Loucy (cell line): ENCODE measurements around the gene TARBP2.

Source experiments
- H2AFZ ChIP-seq: fragments of 200-600 bp; sonication (generic); 2 replicates; pipeline ENCODE4 v1.6.0; 2016; ENCODE audit warnings: antibody characterized with exemption, mild to moderate bottlenecking, low read length, moderate library complexity
- H3F3A ChIP-seq: fragments of 200-600 bp; 2 replicates; pipeline ENCODE4 v1.6.0; 2016; ENCODE audit warnings: antibody characterized with exemption, low read depth, mild to moderate bottlenecking
- H3K27me3 ChIP-seq: fragments of 200-600 bp; sonication (generic); 2 replicates; pipeline ENCODE4 v1.6.1; 2014; ENCODE audit warnings: low read length, mild to moderate bottlenecking; ENCODE audit not compliant: insufficient read depth, poor library complexity, severe bottlenecking
- H3K36me3 ChIP-seq: fragments of 200-600 bp; sonication (generic); 2 replicates; pipeline ENCODE4 v1.6.1; 2016; ENCODE audit warnings: low read length; ENCODE audit not compliant: insufficient read depth
- H3K4me1 ChIP-seq: fragments of 200-600 bp; sonication (generic); 2 replicates; pipeline ENCODE4 v1.5.1; 2014; ENCODE audit warnings: low read length, mild to moderate bottlenecking; ENCODE audit not compliant: insufficient read depth, poor library complexity, severe bottlenecking
- H3K4me2 ChIP-seq: fragments of 200-600 bp; sonication (generic); 2 replicates; pipeline ENCODE4 v1.6.0; 2014; ENCODE audit warnings: antibody characterized with exemption, low read length, low read depth, mild to moderate bottlenecking; ENCODE audit not compliant: poor library complexity, severe bottlenecking
- H3K4me3 ChIP-seq: fragments of 200-600 bp; sonication (generic); 2 replicates; pipeline ENCODE4 v1.5.1; 2014; ENCODE audit warnings: low read length, mild to moderate bottlenecking, mixed read lengths; ENCODE audit not compliant: poor library complexity, severe bottlenecking
- H3K79me2 ChIP-seq: fragments of 200-600 bp; sonication (generic); 2 replicates; pipeline ENCODE4 v1.6.1; 2014; ENCODE audit warnings: low read length; ENCODE audit not compliant: insufficient read depth
- H3K9ac ChIP-seq: fragments of 200-600 bp; sonication (generic); 2 replicates; pipeline ENCODE4 v1.6.0; 2014; ENCODE audit warnings: mild to moderate bottlenecking, low read depth, low read length, moderate library complexity; ENCODE audit not compliant: poor library complexity, severe bottlenecking
- H3K9me2 ChIP-seq: fragments of 200-600 bp; sonication (generic); replicated peaks from 2 replicates; pipeline ENCODE4 v1.6.1; 2016; ENCODE audit warnings: low read depth, low read length, mixed read lengths
- H3K9me3 ChIP-seq: fragments of 200-600 bp; sonication (generic); 2 replicates; pipeline ENCODE4 v1.6.1; 2014; ENCODE audit warnings: mild to moderate bottlenecking, antibody characterized with exemption, low read length, low read depth; ENCODE audit not compliant: insufficient read depth
- H4K20me1 ChIP-seq: fragments of 200-600 bp; sonication (generic); 2 replicates; pipeline ENCODE4 v1.6.0; 2014; ENCODE audit warnings: antibody characterized with exemption, low read length, mild to moderate bottlenecking; ENCODE audit not compliant: insufficient read depth, poor library complexity, severe bottlenecking
- EZH2phosphoT487 ChIP-seq: fragments of 200-600 bp; IDR thresholded peaks from 2 replicates; pipeline ENCODE4 v1.6.1; 2018; ENCODE audit warnings: antibody characterized with exemption, mild to moderate bottlenecking, moderate library complexity, borderline replicate concordance
- TF ChIP-seq, protein P1 (sequence below): fragments of 200-600 bp; sonication (generic); conservative IDR thresholded peaks from 2 replicates; pipeline ENCODE4 v1.5.1; 2014; ENCODE audit warnings: mild to moderate bottlenecking, antibody characterized with exemption, low read length

Gene TARBP2

GRCh38 chr12:53523131-53523530, 22.0 kb downstream of the TARBP2 start:
- Histone ChIP-seq H3K9ac (no peak overlapping the region), H3K27me3 (no peaks in the 10 kb centered on the region), H3K4me2 (no peak overlapping the region), H3K4me3 (no peak overlapping the region), H3K79me2 (no peaks in the 10 kb centered on the region), H3K9me3 (no peaks in the 10 kb centered on the region), H3K9me2 (no peaks in the 10 kb centered on the region), H3K4me1 (no peaks in the 10 kb centered on the region), H4K20me1 (no peaks in the 10 kb centered on the region), H3K36me3 (peaks cover 54% of the 10 kb centered on the region; the same call in 1 of the 2 replicates), H3F3A (no peaks in the 10 kb centered on the region), H2AFZ (no peak overlapping the region)
- TF ChIP-seq EZH2phosphoT487, result no peak
- TF ChIP-seq, protein P1, sequence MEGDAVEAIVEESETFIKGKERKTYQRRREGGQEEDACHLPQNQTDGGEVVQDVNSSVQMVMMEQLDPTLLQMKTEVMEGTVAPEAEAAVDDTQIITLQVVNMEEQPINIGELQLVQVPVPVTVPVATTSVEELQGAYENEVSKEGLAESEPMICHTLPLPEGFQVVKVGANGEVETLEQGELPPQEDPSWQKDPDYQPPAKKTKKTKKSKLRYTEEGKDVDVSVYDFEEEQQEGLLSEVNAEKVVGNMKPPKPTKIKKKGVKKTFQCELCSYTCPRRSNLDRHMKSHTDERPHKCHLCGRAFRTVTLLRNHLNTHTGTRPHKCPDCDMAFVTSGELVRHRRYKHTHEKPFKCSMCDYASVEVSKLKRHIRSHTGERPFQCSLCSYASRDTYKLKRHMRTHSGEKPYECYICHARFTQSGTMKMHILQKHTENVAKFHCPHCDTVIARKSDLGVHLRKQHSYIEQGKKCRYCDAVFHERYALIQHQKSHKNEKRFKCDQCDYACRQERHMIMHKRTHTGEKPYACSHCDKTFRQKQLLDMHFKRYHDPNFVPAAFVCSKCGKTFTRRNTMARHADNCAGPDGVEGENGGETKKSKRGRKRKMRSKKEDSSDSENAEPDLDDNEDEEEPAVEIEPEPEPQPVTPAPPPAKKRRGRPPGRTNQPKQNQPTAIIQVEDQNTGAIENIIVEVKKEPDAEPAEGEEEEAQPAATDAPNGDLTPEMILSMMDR, result no peak

- H4K20me1 ChIP-seq, result no peaks in the 10 kb centered on the region
- H3K27me3 ChIP-seq, result no peaks in the 10 kb centered on the region
- H3K9ac ChIP-seq, result no peak overlapping the region
- H3K4me2 ChIP-seq, result no peak overlapping the region
- H3K9me3 ChIP-seq, result no peaks in the 10 kb centered on the region
- no peaks in the 10 kb centered on the region for H3K4me1 ChIP-seq
- no peaks in the 10 kb centered on the region for H3K79me2 ChIP-seq
- TF ChIP-seq EZH2phosphoT487, result no peak
- TF ChIP-seq, protein P1, result no peak
- no peaks in the 10 kb centered on the region for H3F3A ChIP-seq
- no peak overlapping the region for H2AFZ ChIP-seq
- no peak overlapping the region for H3K4me3 ChIP-seq
- peaks cover 45% of the 10 kb centered on the region; the same call in 1 of the 2 replicates for H3K36me3 ChIP-seq
- H3K9me2 ChIP-seq, result no peaks in the 10 kb centered on the region
Measured at GRCh38 chr12:53524476-53524875, 23.4 kb downstream of the TARBP2 start.

- no peak for TF ChIP-seq EZH2phosphoT487
- TF ChIP-seq, protein P1, result no peak
- H4K20me1 ChIP-seq, result no peaks in the 10 kb centered on the region
- no peak overlapping the region for H3K4me3 ChIP-seq
- no peak overlapping the region for H2AFZ ChIP-seq
- H3K9me3 ChIP-seq, result no peaks in the 10 kb centered on the region
- no peaks in the 10 kb centered on the region for H3K9me2 ChIP-seq
- no peaks in the 10 kb centered on the region for H3K27me3 ChIP-seq
- H3K36me3 ChIP-seq, result peaks cover 39% of the 10 kb centered on the region; the same call in 1 of the 2 replicates
- H3K79me2 ChIP-seq, result no peaks in the 10 kb centered on the region
- no peaks in the 10 kb centered on the region for H3K4me1 ChIP-seq
- no peak overlapping the region for H3K9ac ChIP-seq
- no peak overlapping the region for H3K4me2 ChIP-seq
- no peaks in the 10 kb centered on the region for H3F3A ChIP-seq
Measured at GRCh38 chr12:53530061-53530460, 29.0 kb downstream of the TARBP2 start.
